ENCODE measurements around the gene SERPINB6. TPM values are rescaled to one million over a fixed set of nuclear protein-coding genes. Genes with fewer than 3 reads are reported as not detected.

SERPINB6 gene
- total and polyA plus RNA-seq, 9 of the 15 experiments (the other 6 are each of a cell fraction or from before 2014, with no cell fraction given), result 86.6 to 211 (median 143) TPM

GRCh38 chr6:2931970-2932748, 39.2 kb downstream of the SERPINB6 start (continued):
- TF ChIP-seq ETS2 (tag; IDR thresholded peaks at IDR 0.05; ENCODE audit: borderline replicate concordance, poor library complexity, severe bottlenecking), result no peak
- TF ChIP-seq MECOM (CRISPR knock-in tag; IDR thresholded peaks at IDR 0.05), result peak; percentile 99
- TF ChIP-seq HCFC1 (IDR thresholded peaks at IDR 0.05; ENCODE audit: low read depth, low read length), result 0 out of 2 replicates have a peak, but pooled peaks have one; percentile 20
- peak in 1 of 2 experiments; percentile 93; a peak in 2 of 4 replicates for TF ChIP-seq ZMIZ1 (IDR thresholded peaks at IDR 0.05; ENCODE audit: low read depth in 2 of 2, low read length in 2 of 2)
- peak; percentile 95 for TF ChIP-seq RNF2 (IDR thresholded peaks at IDR 0.05)
- peak; percentile 93 to 96 for TF ChIP-seq TRIM24 (IDR thresholded peaks at IDR 0.05)
- TF ChIP-seq NCOA1 (IDR thresholded peaks at IDR 0.05; ENCODE audit: low read depth), result peak; percentile 91
- peak; percentile 67 for TF ChIP-seq GABPB1 (CRISPR knock-in tag; IDR thresholded peaks at IDR 0.05)
- TF ChIP-seq NCOR1 (IDR thresholded peaks at IDR 0.05), result peak; percentile 97
- peak; percentile 97 for TF ChIP-seq LEF1 (IDR thresholded peaks at IDR 0.05)
- TF ChIP-seq TEAD2 (tag; IDR thresholded peaks at IDR 0.05), result peak; percentile 74
- peak; percentile 39; the same call in 1 of the 2 replicates for TF ChIP-seq MBD2 (IDR thresholded peaks at IDR 0.05; ENCODE audit: borderline replicate concordance, low read depth)
- no peak for TF ChIP-seq DLX4 (CRISPR knock-in tag; IDR thresholded peaks at IDR 0.05)
- no peak for TF ChIP-seq HDAC8 (tag; IDR thresholded peaks at IDR 0.05)
- no peak for TF ChIP-seq ZBTB5 (IDR thresholded peaks at IDR 0.05)
- peak; percentile 74; the same call in 1 of the 2 replicates for TF ChIP-seq ZBTB2 (IDR thresholded peaks at IDR 0.05)
- TF ChIP-seq KLF10 (CRISPR knock-in tag; IDR thresholded peaks at IDR 0.05), result no peak
- TF ChIP-seq TRIM28 (IDR thresholded peaks at IDR 0.05), result peak; percentile 66; the same call in 1 of the 2 replicates
- no peak for TF ChIP-seq ZFP30 (CRISPR knock-in tag; IDR thresholded peaks at IDR 0.05; ENCODE audit: borderline replicate concordance)
- peak; percentile 97 for TF ChIP-seq ZBTB9 (CRISPR knock-in tag; IDR thresholded peaks at IDR 0.05)

Measured in K562 (cell line).